Activated gamma-delta T cell (primary cell): Measurements from ENCODE around the gene OOSP2.

Experiments
- DNase-seq: peaks from one replicate; lab custom pipeline; 2025; lab: John Stamatoyannopoulos, UW

Gene OOSP2

DNA sequence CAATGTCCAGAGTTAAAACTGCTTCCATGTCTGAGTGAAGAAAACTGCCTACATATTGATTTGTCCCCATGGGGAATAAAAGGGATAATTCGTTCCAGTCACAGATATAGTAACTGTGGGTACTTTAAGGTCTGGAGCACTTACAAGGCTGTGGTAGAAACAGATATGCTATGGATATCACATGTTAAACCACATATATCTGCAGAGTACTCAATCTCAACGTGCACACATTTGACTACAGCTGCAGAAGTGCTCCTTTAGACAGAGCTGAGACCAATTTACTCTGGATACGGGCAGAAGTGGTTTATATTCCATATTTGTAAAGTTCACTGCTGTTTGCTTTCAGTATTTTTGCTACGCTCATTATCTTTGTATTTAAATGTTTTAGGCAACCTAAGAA lies 38.5 kb downstream of the OOSP2 start:
- no peak for DNase-seq

- DNase-seq: no peak
These were observed 40.3 kb downstream of the OOSP2 start for GRCh38 chr11:60080535-60080934.

DNA sequence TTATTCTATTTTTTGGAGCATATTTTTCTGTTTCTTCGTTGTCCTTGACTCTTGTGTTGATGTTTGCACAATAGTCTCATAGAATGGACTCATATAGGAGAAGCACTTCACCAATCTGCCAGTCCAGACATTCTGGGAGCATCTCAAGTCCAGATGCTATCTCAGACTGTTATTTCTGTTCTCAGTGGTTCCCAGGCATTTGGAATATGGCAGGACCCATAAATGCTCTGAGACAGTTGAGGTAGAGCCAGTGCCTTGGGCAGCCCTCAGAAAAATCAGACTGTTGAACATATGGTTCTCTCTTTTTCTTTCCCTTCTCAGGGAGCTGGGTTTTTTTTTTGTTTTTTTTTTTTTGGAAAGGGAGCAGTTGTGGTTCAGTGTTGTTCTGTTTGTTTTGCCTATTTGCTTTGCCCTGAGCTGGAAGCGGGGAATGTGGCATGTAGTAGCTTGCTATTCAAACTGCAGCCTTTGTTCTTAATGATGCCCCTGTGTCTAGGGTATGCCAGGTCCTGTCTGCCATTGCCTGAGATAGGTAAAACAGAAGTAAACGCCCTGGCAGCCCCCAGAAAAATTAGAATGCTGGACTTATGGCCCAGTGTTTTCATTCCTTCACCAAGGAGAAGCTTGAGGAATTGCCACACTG lies 44.5 kb downstream of the OOSP2 start:
- DNase-seq: no peak

DNA sequence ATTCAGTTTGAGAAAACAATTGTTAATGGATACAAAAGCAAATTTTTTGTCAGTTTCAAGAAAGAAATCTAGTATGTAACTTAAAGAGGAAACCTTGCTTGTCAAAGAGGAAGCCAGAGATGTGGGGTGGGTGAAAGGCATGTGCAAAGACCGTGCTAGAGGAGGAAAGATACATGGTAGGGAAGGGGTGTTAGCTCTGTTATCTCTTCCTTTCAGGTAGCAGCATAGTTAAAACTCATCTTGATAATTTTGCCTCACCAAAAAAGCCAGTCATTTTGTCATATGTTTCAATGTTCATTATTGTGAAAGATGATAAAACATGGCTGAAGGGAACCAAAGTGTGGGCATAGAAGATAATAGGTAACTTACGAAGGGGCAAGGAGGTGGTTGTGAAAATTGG lies 45.7 kb downstream of the OOSP2 start:
- DNase-seq: no peak

DNA sequence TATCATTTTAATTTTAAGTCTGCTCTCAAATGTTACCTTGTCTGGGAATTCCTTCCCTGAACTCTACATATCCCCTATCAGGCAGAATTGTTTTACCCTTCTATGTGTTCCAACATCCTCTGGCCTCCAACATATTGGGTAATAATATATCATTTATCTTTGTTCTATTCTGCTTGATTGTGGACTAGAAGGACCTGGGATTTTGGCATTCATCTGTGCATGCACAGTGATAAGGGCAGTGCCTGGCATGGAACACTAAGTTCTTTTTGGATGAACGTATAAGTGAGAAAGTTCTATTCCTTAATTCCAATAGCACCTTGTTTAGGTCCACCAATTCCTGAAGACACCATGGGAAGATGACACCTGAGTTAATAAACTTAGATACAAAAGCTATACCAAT lies 47.0 kb downstream of the OOSP2 start:
- no peak for DNase-seq

GRCh38 chr11:60088364-60088763 lies 48.2 kb downstream of the OOSP2 start, which contains the start of gene MS4A2:
MS4A2 (plus strand) TSS chr11:60088664; CDS start chr11:60088766, 102 bp downstream.
- no peak for DNase-seq

DNA sequence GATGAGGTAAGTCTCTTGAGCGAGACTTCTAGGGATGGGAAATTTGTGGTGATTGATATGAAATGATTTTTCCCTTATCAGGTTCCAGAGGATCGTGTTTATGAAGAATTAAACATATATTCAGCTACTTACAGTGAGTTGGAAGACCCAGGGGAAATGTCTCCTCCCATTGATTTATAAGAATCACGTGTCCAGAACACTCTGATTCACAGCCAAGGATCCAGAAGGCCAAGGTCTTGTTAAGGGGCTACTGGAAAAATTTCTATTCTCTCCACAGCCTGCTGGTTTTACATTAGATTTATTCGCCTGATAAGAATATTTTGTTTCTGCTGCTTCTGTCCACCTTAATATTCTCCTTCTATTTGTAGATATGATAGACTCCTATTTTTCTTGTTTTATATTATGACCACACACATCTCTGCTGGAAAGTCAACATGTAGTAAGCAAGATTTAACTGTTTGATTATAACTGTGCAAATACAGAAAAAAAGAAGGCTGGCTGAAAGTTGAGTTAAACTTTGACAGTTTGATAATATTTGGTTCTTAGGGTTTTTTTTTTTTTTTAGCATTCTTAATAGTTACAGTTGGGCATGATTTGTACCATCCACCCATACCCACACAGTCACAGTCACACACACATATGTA lies 55.4 kb downstream of the OOSP2 start:
- DNase-seq: no peak

DNA sequence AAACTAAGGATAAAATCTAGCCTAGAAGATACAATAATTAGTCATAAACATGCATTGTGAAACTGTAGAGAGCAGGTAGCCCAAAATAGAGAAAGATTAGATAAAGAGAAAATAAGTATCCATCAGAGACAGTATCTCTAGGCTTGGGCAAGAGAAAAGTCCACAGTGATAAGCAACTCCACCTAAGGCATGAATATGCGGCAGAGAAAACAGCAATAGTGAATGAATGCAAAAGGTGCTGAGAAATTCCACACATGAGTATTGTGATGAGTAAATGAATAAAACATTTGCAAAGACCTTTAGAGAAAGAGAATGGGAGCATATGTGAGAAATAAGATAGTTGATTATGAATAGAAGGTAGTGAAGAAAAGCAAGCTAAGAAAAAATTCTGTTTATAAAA lies 57.0 kb downstream of the OOSP2 start:
- DNase-seq: no peak
